ENCODE results near the gene TUBGCP6. TPM values are rescaled to one million over a fixed set of nuclear protein-coding genes. Genes with fewer than 3 reads are reported as not detected.

TUBGCP6 gene
- total RNA-seq, 1 donor from 2014 or later, result 58.1 TPM

DNA sequence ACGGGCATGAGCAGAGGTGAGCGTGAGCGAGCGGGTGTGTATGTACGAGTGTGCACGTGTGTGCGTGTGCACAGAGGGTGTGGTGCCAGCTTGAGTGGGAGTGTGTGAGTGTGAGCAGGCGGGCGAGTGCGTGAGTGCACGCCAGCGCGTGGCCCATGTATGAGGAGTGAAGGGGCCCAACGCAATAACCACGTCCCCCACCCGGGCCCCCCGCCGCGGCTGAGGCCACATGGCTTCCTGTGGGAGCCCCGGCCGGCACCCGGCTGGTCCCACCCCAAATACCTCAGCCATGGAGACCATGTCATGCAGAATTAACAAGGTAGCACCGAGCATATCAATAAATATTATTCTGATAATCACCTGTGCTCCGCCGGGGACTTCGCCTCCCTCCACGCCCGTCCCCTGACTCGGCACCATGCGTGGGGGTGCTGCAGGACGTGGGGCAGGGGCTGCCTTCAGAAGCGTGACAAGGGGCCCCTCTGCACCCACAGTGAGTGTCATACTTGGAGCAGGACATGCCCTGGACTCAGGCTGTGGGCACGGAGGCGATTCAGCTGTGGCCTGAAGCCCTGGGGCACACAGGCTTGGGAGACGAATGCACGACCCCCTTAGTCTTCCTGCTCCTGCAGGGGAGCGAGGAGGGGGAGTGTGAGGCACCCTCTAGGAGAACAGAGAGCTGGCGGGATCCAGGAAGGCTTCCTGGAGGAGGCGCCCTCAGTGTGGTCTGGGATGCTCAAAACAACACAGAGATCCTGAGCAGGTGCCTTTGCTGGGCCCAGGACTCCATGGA is 64.7 kb downstream of the TUBGCP6 start:
- Histone ChIP-seq H3K4me3 (no peak overlapping the region), H3K27ac (no peak overlapping the region), H3K36me3 (no peaks in the 10 kb centered on the region), H3K27me3 (no peaks in the 10 kb centered on the region), H3K4me1 (peaks cover 0 to 6% of the 10 kb centered on the region in 2 donors), H3K9me3 (no peaks in the 10 kb centered on the region)
- peak in 1 of 2 donors; percentile 60 for DNase-seq (ENCODE audit: low spot score in 2 of 2)
- intact Hi-C loops (cut with DNase I), result no loop called here
- TF ChIP-seq, protein P1, sequence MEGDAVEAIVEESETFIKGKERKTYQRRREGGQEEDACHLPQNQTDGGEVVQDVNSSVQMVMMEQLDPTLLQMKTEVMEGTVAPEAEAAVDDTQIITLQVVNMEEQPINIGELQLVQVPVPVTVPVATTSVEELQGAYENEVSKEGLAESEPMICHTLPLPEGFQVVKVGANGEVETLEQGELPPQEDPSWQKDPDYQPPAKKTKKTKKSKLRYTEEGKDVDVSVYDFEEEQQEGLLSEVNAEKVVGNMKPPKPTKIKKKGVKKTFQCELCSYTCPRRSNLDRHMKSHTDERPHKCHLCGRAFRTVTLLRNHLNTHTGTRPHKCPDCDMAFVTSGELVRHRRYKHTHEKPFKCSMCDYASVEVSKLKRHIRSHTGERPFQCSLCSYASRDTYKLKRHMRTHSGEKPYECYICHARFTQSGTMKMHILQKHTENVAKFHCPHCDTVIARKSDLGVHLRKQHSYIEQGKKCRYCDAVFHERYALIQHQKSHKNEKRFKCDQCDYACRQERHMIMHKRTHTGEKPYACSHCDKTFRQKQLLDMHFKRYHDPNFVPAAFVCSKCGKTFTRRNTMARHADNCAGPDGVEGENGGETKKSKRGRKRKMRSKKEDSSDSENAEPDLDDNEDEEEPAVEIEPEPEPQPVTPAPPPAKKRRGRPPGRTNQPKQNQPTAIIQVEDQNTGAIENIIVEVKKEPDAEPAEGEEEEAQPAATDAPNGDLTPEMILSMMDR (IDR thresholded peaks at IDR 0.05), result no peak

DNA sequence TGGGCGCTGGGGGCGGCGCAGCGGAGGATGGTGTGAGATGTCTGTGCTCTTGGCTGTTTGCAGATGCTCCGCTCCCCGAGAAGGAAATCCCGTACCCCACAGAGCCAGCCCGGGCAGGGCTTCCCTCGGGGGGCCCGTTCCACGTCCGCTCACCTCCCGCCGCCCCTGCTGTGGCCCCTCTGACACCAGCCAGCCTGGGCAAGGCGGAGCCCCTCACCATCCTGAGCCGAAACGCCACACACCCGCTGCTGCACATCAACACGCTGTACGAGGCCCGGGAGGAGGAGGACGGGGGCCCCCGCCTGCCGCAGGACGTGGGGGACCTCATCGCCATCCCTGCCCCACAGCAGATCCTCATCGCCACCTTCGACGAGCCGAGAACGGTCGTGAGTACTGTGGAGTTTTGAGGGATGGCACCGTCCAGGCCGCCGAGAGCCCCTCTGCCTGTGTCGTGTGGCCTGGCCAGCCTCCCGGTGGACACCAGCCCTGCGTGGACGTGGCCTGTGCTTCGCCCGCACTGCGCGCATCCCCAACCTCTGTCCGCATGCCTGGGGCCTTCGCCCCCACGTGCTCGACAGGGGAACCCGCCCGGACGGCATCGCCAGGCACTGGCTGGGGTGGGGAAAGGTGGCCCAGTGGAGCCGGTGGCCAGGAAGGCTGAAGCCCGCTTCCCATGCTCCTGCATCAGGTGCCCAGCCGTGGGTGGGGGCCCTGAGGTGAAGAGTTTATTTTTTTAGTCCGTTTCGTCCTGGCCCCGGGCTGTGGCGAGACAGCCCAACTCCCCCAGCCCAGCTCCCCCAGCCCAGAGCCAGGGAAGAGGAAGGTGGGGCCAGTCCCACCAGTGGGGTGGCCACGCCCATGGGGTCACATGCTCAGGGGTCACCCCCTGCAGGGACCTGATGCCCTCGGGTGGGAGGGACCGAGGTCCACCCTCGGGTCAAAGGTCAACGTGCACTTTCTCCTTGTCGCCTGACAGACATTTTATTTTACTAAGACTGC is 65.7 kb downstream of the TUBGCP6 start:
- intact Hi-C loops (cut with DNase I), result no loop called here
- no peaks in the 10 kb centered on the region for H3K9me3 ChIP-seq
- no peaks in the 10 kb centered on the region for H3K27me3 ChIP-seq
- H3K4me1 ChIP-seq, result peaks cover 0 to 3% of the 10 kb centered on the region in 2 donors
- no peak overlapping the region for H3K4me3 ChIP-seq
- TF ChIP-seq, protein P1 (IDR thresholded peaks at IDR 0.05), result no peak
- H3K27ac ChIP-seq, result no peak overlapping the region
- H3K36me3 ChIP-seq, result no peaks in the 10 kb centered on the region
- DNase-seq (ENCODE audit: low spot score in 2 of 2), result peak in 1 of 2 donors; percentile 57

DNA sequence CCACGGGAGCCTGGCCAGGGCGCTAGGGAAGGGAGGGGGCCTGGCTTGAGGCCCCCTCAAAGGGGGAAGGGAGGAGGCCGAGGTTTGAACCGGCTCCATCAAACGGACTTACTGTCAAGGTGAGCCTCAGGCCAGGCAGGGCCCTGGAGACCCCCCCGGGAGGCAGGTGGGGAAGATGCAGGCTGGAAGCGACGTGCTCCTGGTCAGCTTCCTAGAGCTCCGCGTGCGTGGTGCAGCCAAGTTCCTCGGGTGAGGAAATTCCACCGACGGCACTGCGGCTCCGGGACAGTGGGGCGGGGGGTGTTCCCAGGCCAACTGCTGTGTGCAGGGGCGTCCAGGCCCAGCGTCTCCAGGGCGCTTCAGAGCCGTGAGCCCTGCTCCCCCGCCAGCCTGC is 66.4 kb downstream of the TUBGCP6 start:
- Histone ChIP-seq H3K9me3 (no peaks in the 10 kb centered on the region), H3K4me3 (no peak overlapping the region), H3K4me1 (peaks cover 0 to 2% of the 10 kb centered on the region in 2 donors), H3K27me3 (no peaks in the 10 kb centered on the region), H3K27ac (no peak overlapping the region), H3K36me3 (no peaks in the 10 kb centered on the region)
- DNase-seq (ENCODE audit: low spot score in 2 of 2), result no peak
- TF ChIP-seq, protein P1 (IDR thresholded peaks at IDR 0.05), result no peak
- intact Hi-C loops (cut with DNase I), result no loop called here

DNA sequence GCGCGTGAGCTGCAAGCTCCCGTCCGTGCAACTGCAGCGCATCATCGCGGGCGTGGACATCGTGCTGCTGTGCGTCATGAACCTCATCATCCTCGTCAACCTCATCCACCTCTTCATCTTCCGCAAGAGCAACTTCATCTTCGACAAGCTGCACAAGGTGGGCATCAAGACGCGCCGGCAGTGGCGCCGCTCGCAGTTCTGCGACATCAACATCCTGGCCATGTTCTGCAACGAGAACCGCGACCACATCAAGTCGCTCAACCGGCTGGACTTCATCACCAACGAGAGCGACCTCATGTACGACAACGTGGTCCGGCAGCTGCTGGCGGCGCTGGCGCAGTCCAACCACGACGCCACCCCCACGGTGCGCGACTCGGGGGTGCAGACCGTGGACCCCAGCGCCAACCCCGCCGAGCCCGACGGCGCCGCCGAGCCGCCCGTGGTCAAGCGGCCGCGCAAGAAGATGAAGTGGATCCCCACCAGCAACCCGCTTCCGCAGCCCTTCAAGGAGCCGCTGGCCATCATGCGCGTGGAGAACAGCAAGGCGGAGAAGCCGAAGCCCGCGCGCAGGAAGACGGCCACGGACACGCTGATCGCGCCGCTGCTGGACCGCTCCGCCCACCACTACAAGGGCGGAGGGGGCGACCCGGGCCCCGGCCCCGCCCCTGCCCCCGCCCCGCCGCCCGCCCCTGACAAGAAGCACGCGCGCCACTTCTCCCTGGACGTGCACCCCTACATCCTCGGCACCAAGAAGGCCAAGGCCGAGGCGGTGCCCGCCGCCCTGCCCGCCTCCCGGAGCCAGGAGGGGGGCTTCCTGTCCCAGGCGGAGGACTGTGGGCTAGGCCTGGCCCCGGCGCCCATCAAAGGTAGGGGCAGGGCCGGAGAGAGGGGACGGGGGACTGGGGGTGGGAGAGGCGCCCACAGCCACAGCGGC is 67.0 kb downstream of the TUBGCP6 start:
- TF ChIP-seq, protein P1 (IDR thresholded peaks at IDR 0.05), result no peak
- intact Hi-C loops (cut with DNase I), result no loop called here
- no peak overlapping the region for H3K4me3 ChIP-seq
- H3K36me3 ChIP-seq, result no peaks in the 10 kb centered on the region
- H3K27ac ChIP-seq, result no peak overlapping the region
- peaks cover 0 to 2% of the 10 kb centered on the region in 2 donors for H3K4me1 ChIP-seq
- no peak for DNase-seq (ENCODE audit: low spot score in 2 of 2)
- no peaks in the 10 kb centered on the region for H3K9me3 ChIP-seq
- no peaks in the 10 kb centered on the region for H3K27me3 ChIP-seq

Data from ascending aorta (tissue), 2 donors.